Activated T-cell treated with anti-CD3 and anti-CD28 coated beads for 48 hours (primary cell): ENCODE measurements around the gene ALKBH8.
A peak's percentile ranks its signal among the peaks of the same experiment; 100 is the strongest.
"Not testable (repeated sequence)": the region's sequence is repeated elsewhere in the genome, so short reads cannot be mapped to it uniquely, and the experiment has no call there.

Experiments
- DNase-seq: peaks from one replicate; pipeline ENCODE4 v3.0.0-alpha.2; 2020; ENCODE audit warnings: low read depth

Gene ALKBH8

DNA sequence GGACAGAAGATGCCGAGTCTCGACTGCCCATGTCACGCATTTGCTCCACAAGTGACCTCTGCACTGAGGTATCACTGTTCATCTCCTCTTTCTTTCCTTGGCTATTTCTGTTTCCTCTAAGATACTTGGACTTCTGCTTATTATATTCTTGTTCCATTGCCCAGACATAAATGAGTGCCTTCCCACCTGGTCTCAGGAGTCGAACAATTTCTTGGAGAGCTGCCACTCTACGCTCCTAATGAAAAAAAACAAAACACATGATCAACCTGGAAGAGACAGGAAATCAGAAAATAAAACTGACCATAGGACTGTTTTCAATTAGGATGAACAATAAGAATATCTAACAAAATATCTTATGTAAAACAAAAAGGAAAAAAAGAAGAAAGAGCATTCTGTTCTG lies 60.6 kb downstream of the ALKBH8 start:
- DNase-seq, result no peak

DNA sequence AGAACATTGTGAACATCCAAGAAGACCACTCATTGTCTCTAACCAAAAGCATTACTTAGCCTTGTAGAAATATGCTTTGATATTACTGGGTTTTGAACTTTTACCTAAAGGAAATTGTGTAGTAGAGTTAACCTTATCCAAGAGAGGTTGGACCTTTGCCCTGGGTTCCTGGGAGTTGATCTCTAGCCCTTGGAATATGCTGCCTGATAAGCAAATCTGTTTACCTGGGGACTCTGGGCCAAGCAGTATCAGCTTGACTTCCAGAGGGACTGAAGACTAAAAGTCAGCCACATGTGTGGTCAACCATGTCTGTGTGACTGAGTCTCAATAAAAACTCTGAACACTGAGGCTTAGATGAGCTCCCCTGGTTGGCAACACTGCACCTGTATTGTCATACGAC lies 63.8 kb downstream of the ALKBH8 start:
- DNase-seq, result no peak

DNA sequence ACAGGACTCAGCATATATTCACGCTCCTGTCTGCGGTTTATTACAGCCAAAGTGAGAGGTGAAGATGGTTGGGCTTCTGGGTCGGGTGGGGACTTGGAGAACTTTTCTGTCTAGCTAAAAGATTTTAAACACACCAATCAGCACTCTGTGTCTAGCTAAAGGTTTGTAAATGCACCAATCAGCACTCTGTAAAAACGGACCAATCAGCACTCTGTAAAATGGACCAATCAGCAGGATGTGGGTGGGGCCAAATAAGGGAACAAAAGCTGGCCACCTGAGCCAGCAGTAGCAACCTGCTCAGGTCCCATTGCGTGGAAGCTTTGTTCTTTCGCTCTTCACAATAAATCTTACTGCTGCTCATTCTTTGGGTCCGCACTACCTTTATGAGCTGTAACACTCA lies 68.2 kb downstream of the ALKBH8 start:
- DNase-seq, result not testable (repeated sequence)

DNA sequence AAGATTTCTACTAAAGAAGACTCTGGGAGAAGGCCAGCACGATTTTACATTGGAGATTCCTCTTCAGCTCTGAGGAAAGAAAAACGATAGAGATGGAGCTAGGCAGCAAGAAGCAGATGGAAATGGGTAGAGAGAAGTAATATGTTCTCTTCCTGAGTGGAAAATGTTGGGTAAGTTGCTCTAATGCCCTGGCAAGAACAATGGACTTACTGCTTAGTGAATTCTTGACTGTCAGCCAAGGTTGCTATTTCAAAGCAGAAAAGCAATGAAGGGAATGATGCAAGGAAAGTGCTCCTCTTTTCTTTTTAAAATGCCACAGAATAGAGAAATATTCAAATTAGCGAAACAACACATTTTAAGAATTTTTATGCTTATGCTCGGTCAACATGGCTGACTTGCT lies 69.5 kb downstream of the ALKBH8 start:
- no peak for DNase-seq

DNA sequence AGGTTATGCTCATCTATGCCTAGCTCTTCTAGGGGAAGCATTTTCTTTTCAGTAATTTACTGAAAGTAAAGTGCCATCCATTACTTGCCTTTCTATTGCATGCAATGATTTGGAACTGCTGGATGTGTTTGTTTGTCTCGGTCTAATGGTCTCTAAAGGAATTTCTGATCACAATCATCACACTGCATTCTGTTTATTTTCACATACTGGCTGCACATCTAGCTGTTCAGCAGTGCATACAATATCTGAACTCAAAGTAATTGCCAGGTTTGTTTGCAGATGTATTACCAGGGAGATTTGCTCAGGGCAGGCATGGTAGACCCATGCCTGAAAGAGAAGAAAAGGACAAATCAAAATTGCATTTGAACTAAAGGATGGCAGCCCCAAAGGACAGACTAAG lies 71.5 kb downstream of the ALKBH8 start:
- no peak for DNase-seq

DNA sequence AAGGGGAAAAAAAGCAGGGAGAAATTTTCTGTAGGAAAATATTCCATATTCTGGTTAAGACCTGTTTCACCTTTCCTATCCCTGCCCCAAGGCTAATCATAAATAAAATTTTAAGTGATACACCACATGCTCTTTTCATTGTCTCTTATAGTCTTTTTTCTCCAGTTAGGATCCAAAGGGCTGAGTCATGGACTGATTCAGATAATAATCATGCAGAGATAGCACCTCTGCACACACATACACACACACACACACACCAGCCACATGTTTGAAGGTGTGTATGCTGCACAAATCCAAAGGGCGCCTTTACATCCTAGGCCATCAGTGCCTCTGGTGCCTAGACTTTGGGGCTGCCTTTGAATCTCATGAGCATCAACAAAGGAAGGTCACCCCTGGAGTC lies 72.4 kb downstream of the ALKBH8 start:
- no peak for DNase-seq

DNA sequence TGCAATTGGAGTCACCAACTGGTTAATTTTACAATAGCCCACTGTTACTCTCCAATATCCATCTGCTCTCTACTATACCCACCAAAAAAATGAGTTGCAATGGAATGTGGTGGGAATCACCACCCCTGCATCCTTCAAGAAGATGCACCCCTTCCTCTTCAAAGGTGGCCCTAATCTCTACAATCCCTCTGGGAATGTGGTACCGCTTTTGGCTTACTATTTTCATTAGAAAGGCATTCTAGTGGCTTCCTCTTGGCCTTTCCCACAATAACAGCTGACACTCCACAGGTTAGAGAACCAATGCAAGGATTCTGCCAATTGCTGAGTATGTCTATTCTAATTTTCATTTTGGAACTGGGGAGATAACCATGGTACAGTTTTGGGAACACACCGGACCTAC lies 74.7 kb downstream of the ALKBH8 start:
- no peak for DNase-seq

DNA sequence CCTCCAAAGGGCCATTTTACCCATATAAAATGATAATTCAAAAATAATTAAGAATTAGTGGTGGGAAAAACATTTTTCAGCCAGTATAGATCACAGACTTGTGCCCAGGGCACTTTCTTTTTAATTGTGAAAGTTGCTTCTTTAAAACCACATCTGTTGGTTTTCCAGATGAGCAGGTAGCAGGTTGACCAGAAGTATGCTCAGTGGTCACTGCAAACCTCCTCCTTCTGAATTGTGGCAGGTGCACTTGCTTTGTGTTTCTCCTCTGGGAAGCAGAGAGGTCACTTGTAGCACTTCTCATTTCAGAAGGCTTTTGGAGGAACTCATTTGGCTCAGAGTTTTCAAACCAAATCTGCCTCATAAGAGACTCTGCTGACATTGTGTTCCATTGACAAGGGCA lies 83.3 kb downstream of the ALKBH8 start:
- no peak for DNase-seq

DNA sequence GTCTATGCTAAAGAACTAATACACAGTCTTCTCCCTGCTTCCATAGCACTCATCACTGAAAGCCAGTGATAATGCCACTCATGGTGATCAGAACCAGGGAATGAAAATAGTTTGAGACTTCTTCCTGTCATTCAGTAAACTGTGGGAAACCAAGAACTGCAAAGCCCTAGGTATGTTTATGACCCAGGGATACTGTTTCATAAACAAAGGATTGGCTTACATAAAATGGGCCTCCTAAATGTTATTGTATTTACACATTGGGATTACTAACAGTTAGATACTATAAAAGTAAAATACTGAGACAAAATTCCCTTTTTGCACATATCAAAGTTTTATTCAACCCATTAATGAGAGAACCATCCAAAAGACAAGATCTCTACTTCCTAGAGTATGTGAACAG lies 86.6 kb downstream of the ALKBH8 start:
- no peak for DNase-seq

DNA sequence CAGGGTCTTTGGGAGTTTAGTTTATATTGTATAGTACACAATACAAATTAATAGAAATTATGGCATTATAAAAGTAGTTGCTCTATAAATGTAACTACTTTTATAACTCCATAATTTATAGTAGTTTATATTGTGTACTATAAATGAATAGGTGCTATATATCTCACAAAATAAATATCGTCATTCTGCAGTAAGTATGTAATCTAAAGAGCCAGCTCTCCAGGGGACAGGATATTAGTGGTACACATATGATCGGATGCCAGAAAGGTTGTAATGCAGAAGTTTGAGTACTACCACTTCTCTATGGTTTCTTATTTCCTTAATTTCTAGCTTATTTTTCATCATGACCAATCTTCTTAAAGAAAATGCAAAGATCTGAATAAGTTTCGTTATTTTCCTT lies 87.7 kb downstream of the ALKBH8 start:
- no peak for DNase-seq

DNA sequence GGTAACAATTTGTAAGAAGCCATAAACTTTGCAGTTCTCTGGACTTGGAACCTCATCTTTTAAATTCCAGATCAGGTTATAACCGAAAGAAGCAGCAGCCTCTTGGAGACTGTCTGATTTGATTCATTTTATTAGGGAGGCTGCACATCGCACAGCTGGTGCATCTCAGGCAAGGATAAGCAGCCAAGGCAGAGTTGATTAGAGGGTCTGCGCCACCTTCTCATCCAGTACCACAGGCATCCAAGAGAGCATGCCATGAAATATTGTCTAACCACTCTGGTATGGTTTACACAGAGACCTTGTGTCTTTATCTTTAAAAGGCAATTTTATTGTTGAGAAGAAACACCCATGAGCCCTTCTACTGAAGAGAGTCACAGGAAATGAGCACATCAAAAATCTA lies 91.7 kb downstream of the ALKBH8 start:
- DNase-seq, result no peak

DNA sequence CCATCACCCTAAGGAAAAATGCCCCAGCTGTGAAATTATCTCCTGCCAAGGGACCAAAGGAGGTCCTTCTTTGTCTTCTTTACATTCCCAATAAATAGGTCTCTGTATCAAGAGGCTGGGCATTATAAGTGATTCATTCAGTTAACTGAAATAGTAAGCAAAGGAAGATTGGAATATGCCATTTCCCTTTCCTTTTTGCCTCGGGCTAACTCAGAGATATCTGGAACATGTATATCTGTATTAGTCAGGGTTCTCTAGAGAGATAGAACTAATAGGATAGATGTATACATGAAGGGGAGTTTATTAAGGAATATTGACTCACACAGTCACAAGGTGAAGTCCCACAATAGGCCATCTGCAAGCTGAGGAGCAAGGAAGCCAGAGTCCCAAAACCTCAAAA lies 92.6 kb downstream of the ALKBH8 start:
- no peak for DNase-seq

DNA sequence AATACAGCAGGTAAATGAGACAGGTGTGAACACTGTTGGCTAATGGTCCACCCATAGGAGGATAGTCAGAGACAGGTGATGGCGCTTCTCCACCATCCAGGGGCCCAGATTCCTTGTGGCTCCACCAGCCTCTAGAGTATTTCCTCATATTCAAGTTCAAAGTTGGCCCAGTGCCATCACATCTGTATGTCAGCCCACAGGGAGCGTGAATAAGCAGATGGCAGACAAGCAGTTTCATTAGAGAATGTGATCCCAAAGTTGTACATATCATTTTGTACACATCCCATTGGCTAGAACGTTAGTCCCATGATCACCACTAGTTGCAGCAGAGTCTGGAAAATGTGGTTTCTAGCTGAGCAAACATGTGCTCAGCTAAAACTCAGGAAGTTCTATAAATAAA lies 96.9 kb downstream of the ALKBH8 start:
- DNase-seq, result no peak

DNA sequence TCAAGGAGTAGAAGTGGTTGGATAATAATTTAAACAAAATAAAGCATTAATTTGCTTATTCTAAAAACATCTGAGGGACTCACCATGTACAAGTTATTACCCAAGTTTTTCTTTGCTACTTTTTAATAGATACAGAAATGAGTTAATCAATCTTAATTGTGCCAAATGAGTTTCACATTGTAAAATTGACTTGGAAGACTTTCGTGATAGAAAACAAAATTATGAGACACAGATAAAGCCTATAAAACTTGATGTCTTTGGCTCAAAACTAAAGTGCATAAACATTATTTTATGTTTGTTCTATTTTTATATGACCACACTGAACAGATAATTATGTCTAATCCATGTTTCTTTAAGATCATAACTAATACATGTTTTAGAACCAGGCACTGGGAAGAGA lies 97.8 kb downstream of the ALKBH8 start:
- DNase-seq, result no peak

DNA sequence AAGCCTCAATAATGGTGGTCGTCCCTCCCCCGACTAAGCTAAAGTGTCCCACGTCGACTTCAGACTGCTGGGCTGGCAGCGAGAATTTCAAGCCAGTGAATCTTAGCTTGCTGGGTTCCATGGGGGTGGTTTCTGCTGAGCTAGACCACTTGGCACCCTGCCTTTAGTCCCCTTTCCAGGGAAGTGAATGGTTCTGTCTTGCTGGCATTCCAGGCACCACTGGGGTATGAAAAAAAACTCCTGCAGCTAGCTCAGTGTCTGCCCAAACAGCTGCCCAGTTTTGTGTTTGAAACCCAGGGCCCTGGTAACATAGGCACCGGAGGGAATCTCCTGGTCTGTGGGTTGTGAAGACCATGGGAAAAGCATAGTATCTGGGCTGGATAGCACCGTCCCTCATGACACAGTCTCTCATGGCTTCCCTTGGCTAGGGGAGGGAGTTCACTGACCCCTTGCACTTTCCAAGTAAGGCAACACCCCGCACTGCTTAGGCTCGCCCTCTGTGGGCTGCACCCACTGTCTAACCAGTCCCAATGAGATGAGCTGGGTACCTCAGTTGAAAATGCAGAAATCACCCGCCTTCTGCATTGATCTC lies 99.2 kb downstream of the ALKBH8 start:
- DNase-seq, result not testable (repeated sequence)

DNA sequence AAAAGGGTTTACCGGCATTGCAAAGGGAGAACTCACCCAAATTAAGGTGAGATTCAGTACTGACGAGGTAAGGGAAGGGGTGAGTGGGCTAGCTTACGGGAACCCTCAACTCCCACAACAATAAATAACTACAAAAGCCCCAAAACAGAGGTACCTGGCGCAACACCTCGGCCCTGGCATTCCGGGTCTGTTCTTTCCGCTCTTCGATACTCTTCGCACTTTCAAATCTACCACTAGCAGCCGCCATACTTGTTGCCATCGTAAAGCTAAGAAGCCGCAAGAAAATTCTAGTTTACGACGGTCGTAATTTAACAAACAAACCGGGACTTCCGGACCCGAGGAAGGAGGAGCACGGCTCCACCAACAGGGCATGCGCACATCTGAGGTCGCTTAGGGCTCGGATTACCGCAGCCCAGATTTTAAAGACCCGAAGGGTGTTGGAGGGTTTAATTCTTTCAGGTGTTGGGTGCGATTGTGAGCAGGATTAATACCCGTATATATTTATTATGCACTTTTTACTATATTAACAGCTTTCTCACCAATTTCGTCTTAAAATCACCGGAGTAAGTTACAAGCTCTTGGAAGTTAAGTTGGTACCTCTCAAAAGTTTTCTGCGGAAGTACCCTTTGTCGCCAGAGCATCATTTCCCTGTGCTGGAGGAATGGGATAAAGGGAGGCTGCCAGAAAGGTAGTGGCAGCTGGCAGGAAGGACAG lies 107.8 kb downstream of the ALKBH8 start, which contains the start of gene CWF19L2:
CWF19L2 (minus strand) TSS at position 268 of the 714 bp plus-strand sequence; CDS start at position 259, 9 bp downstream.
- DNase-seq, result peak; percentile 76

DNA sequence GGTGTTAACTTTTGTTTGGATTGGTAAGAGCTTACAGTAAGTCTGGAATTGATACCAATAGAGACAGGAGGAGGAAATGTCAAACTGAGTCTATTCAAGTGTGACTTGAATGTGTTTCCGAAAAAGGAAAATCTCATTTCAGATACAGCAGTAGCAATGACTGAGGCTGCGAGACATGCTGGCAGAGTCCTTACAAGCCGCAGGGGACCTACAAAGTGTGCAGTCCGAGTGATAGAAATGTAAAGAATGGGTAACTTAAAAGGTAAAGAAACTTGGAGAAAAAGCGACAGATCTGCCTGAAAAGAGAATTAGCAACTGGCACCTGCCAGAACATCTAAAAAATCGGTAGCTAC lies 108.4 kb downstream of the ALKBH8 start:
- DNase-seq, result no peak

DNA sequence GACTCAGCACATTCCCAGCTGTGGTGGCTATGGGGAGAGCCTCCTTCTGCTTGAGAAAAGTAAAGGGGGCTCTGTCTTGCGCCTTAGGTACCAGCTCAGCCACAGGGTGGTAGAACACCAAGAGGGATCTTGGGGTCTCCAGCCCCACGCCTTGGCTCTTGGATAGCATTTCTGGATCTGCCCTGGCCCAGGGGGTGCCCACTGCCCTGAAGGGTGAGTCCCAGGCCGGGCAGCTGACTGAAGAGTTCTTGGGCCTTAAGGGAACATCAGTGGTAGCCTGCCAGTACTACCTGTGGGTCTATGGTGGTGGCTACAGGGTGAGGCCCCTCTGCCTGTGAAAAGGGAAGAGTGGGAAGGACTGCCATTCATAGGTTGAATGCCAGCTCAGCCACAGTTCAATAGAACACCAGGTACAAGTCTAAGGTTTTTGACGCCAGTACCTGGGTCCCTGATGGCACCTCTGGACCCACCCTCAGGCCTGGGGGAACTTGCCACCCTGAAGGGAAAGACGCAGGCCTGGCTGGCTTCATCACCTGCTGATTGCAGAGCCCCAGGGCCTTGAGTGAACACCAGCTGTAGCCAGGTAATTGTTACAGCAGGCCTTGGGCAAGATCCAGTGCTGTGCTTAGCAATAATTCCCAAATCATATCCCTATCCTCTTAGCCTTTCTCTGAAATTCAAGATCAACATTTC lies 111.8 kb downstream of the ALKBH8 start:
- DNase-seq, result no peak
